Psoas muscle (tissue), 8 donors: ENCODE data around the gene ATOSB. TPM values are rescaled to one million over a fixed set of nuclear protein-coding genes. Genes with fewer than 3 reads are reported as not detected.

ENCODE experiments used
- ATAC-seq, 4 donors: fragments of 200-7000 bp; cut with Tn5 transposase; one replicate each; pipeline ENCODE4 v1.9.1; 2020; ENCODE audit warnings: moderate library complexity in 3 of 4, mild to moderate bottlenecking in 2 of 4
- DNase-seq, 2 donors: peaks; one replicate each; pipeline ENCODE4 v3.0.0-alpha.2; 2020
- H3K27ac ChIP-seq: fragments of 200-600 bp; one replicate; pipeline ENCODE4 v1.8.0; 2022
- H3K27me3 ChIP-seq, 3 donors: fragments of 200-600 bp in 1 of 3; one replicate each; pipeline versions ENCODE4 v1.6.1 to v1.8.0; 2013 to 2022; ENCODE audit warnings: low read length in 2 of 3, mild to moderate bottlenecking in 2 of 3, moderate library complexity in 1 of 3; ENCODE audit not compliant: insufficient read depth in 3 of 3
- H3K36me3 ChIP-seq, 2 donors: fragments of 200-600 bp in 1 of 2; one replicate each; pipeline versions ENCODE4 v1.6.1 to v1.8.0; 2013 to 2022; ENCODE audit warnings: low read depth in 1 of 2, mild to moderate bottlenecking in 1 of 2, moderate library complexity in 1 of 2; ENCODE audit not compliant: insufficient read depth in 1 of 2
- H3K4me1 ChIP-seq: fragments of 200-600 bp; one replicate; pipeline ENCODE4 v1.8.0; 2022
- H3K4me3 ChIP-seq: fragments of 200-600 bp; one replicate; pipeline ENCODE4 v1.8.0; 2022; ENCODE audit warnings: mild to moderate bottlenecking
- H3K9me3 ChIP-seq: fragments of 200-600 bp; one replicate; pipeline ENCODE4 v1.8.0; 2022
- WGBS, 3 donors: extraction: QIAGEN DNeasy Blood & Tissue Kit; methylation state at CpG; one replicate each; pipeline versions ENCODE4 v1.1.6 to v1.1.7; 2013; 5-methylcytosine and 5-hydroxymethylcytosine counted together
- intact Hi-C, 2 donors: fragments of 100-400 bp; cut with DNase I; formaldehyde crosslinking; loops; one replicate each; pipeline versions ENCODE4 v1.11.0 to v1.14.2; 2022
- polyA plus RNA-seq, 3 donors: library from polyadenylated mRNA; stranded (reverse); fragments of 200-250 nt; gene quantifications; one replicate each; pipeline ENCODE4 v1.2.3, GENCODE V29; 2013
- total RNA-seq, 4 donors: library from RNA; stranded (reverse); fragmentation: NEBNext Ultra II Directional in 2 of 4; extraction: Animal tissue kit (Norgen Biotek cat#: 25700) in 2 of 4; gene quantifications; one replicate each; pipeline versions ENCODE4 v1.2.1 to v1.2.4, GENCODE V29; 2021 to 2023
- TF ChIP-seq, protein P1 (sequence below): fragments of 200-600 bp; IDR thresholded peaks from one replicate; pipeline ENCODE4 v1.8.0; 2022; ENCODE audit warnings: antibody characterized with exemption
- donor health status: healthy with polysubstance abuse.
- donor health status: DM: no; HTN: no; CAD: no; lungs with moderate emphysema.
- donor health status: Bipolar disorder and iron deficiency.
- donor health status: healthy.
- donor health status: DM: yes; HTN: yes; CAD: no.
- donor health status: DM: no; HTN: no; CAD: no.
- donor health status: DM: no; HTN: no; CAD: no.
- donor health status: DM: yes; HTN: yes; CAD: no.

Gene ATOSB
- total and polyA plus RNA-seq, 7 donors, result 9.1 to 27.6 (median 15.2) TPM

DNA sequence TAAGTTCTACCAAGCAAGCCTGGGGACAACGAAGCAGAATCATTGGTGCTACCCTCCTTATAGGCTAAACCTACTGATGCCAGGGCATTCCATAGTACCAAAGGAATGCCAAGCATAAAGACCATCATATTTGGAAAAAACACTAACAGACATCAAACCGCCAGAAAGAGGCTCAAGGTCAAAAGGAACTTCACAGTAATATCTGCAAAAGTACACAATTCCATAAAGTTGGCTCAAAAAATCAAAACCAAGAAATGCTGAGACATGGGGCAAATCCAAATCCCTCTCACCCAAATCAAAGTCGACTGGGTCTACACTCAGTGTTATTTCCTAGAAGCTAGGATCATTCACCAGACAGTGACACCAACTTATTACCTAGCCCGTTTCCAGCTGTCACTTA is 46.6 kb downstream of the ATOSB start:
- TF ChIP-seq, protein P1, sequence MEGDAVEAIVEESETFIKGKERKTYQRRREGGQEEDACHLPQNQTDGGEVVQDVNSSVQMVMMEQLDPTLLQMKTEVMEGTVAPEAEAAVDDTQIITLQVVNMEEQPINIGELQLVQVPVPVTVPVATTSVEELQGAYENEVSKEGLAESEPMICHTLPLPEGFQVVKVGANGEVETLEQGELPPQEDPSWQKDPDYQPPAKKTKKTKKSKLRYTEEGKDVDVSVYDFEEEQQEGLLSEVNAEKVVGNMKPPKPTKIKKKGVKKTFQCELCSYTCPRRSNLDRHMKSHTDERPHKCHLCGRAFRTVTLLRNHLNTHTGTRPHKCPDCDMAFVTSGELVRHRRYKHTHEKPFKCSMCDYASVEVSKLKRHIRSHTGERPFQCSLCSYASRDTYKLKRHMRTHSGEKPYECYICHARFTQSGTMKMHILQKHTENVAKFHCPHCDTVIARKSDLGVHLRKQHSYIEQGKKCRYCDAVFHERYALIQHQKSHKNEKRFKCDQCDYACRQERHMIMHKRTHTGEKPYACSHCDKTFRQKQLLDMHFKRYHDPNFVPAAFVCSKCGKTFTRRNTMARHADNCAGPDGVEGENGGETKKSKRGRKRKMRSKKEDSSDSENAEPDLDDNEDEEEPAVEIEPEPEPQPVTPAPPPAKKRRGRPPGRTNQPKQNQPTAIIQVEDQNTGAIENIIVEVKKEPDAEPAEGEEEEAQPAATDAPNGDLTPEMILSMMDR, result no peak
- H3K27ac ChIP-seq, result peak overlapping the region; percentile 100
- WGBS, 3 donors, result 49 to 76% (median 54%) methylated on average over 4 of the region's 4 CpGs
- no peak for ATAC-seq
- no peaks in the 10 kb centered on the region for H3K27me3 ChIP-seq
- no peaks in the 10 kb centered on the region for H3K9me3 ChIP-seq
- DNase-seq, result no peak
- peaks cover 29% of the 10 kb centered on the region for H3K4me1 ChIP-seq
- peaks cover 29 to 52% of the 10 kb centered on the region in 2 donors for H3K36me3 ChIP-seq
- peak overlapping the region; percentile 100 for H3K4me3 ChIP-seq
- intact Hi-C loops, result no loop called here

GRCh38 chr9:35067056-35067455 is 48.6 kb downstream of the ATOSB start:
- no peaks in the 10 kb centered on the region for H3K9me3 ChIP-seq
- 80 to 89% (median 83%) methylated on average over 1 of the region's 1 CpG for WGBS, 3 donors
- no peak overlapping the region for H3K27ac ChIP-seq
- H3K4me1 ChIP-seq, result peaks cover 29% of the 10 kb centered on the region
- DNase-seq, result no peak
- TF ChIP-seq, protein P1, result no peak
- intact Hi-C loops, result no loop called here
- no peaks in the 10 kb centered on the region for H3K27me3 ChIP-seq
- H3K36me3 ChIP-seq, result peaks cover 45 to 72% of the 10 kb centered on the region in 2 donors
- no peak for ATAC-seq
- H3K4me3 ChIP-seq, result no peak overlapping the region

GRCh38 chr9:35060548-35061207 is 55.0 kb downstream of the ATOSB start:
- WGBS, 3 donors, result 91 to 95% (median 92%) methylated on average over 11 of the region's 11 CpGs
- no peaks in the 10 kb centered on the region for H3K27me3 ChIP-seq
- H3K9me3 ChIP-seq, result no peaks in the 10 kb centered on the region
- DNase-seq, result no peak
- H3K27ac ChIP-seq, result no peak overlapping the region
- ATAC-seq, result peak; percentile 18 to 77 (median 45)
- intact Hi-C loops, result no loop called here
- no peaks in the 10 kb centered on the region for H3K4me1 ChIP-seq
- H3K4me3 ChIP-seq, result no peak overlapping the region
- TF ChIP-seq, protein P1, result no peak
- peaks cover 67 to 100% of the 10 kb centered on the region in 2 donors for H3K36me3 ChIP-seq

GRCh38 chr9:35059438-35059837 is 56.2 kb downstream of the ATOSB start:
- H3K36me3 ChIP-seq, result peaks cover 66 to 100% of the 10 kb centered on the region in 2 donors
- WGBS, 3 donors, result 87 to 95% (median 93%) methylated on average over 10 of the region's 10 CpGs

More at GRCh38 chr9:35059438-35059837, 56.2 kb downstream of the ATOSB start:
- H3K4me1 ChIP-seq, result no peaks in the 10 kb centered on the region
- no peak for DNase-seq
- no peaks in the 10 kb centered on the region for H3K27me3 ChIP-seq
- H3K4me3 ChIP-seq, result no peak overlapping the region
- no peak overlapping the region for H3K27ac ChIP-seq
- intact Hi-C loops, result no loop called here
- H3K9me3 ChIP-seq, result no peaks in the 10 kb centered on the region
- TF ChIP-seq, protein P1, result no peak
- no peak for ATAC-seq
